Nephron (organoid): ENCODE results near the gene COL4A1.

Experiments used
- H3K27ac Mint-ChIP-seq, 3 experiments: 2 replicates each; pipeline ENCODE4 v1.8.0; 2020; ENCODE audit warnings: mixed read lengths in 3 of 3, mild to moderate bottlenecking in 2 of 3, moderate library complexity in 1 of 3
- H3K27me3 Mint-ChIP-seq: 2 replicates; pipeline ENCODE4 v1.8.0; 2021; ENCODE audit warnings: low read depth, mild to moderate bottlenecking, moderate library complexity, mixed read lengths
- H3K36me3 Mint-ChIP-seq: 2 replicates; pipeline ENCODE4 v1.8.0; 2020; ENCODE audit warnings: low read depth, mixed read lengths
- H3K4me1 Mint-ChIP-seq: 2 replicates; pipeline ENCODE4 v1.8.0; 2020; ENCODE audit warnings: mixed read lengths
- H3K4me3 Mint-ChIP-seq, 3 experiments: 2 replicates each; pipeline ENCODE4 v1.8.0; 2020; ENCODE audit warnings: mild to moderate bottlenecking in 3 of 3, mixed read lengths in 3 of 3, moderate library complexity in 2 of 3
- H3K9me3 Mint-ChIP-seq: 2 replicates; pipeline ENCODE4 v1.8.0; 2020; ENCODE audit warnings: mixed read lengths
- CTCF ChIP-seq, 3 experiments: fragments of 200-600 bp; sonication (generic); IDR thresholded peaks; one replicate each; pipeline ENCODE4 v1.5.0; 2021; ENCODE audit warnings: antibody characterized with exemption in 3 of 3; ENCODE audit not compliant: unreplicated experiment in 3 of 3

COL4A1 gene

GRCh38 chr13:110340812-110341444 is 34.0 kb upstream of the COL4A1 start:
- TF ChIP-seq CTCF (IDR thresholded peaks at IDR 0.05; ENCODE audit: unreplicated experiment in 3 of 3): no peak
- H3K9me3 Mint-ChIP-seq: peaks cover 3% of the 10 kb centered on the region
- peak overlapping the region; percentile 49 to 65 (median 54) for H3K4me3 Mint-ChIP-seq
- H3K36me3 Mint-ChIP-seq: peaks cover 17% of the 10 kb centered on the region
- H3K27ac Mint-ChIP-seq: peak overlapping the region; percentile 94 to 97 (median 95)
- H3K27me3 Mint-ChIP-seq: no peaks in the 10 kb centered on the region
- H3K4me1 Mint-ChIP-seq: peaks cover 56% of the 10 kb centered on the region

- Mint-ChIP-seq H3K9me3 (peaks cover 3% of the 10 kb centered on the region), H3K27me3 (no peaks in the 10 kb centered on the region), H3K4me3 (no peak overlapping the region), H3K27ac (peak overlapping the region; percentile 94 to 97 (median 95)), H3K4me1 (peaks cover 65% of the 10 kb centered on the region), H3K36me3 (peaks cover 23% of the 10 kb centered on the region)
- TF ChIP-seq CTCF (IDR thresholded peaks at IDR 0.05; ENCODE audit: unreplicated experiment in 3 of 3): no peak
Observed at GRCh38 chr13:110339975-110340550, 33.1 kb upstream of the COL4A1 start.

GRCh38 chr13:110339263-110339662 is 32.3 kb upstream of the COL4A1 start:
- peak overlapping the region; percentile 91 to 97 (median 94) for H3K27ac Mint-ChIP-seq
- no peak for TF ChIP-seq CTCF (IDR thresholded peaks at IDR 0.05; ENCODE audit: unreplicated experiment in 3 of 3)
- H3K4me1 Mint-ChIP-seq: peaks cover 73% of the 10 kb centered on the region
- H3K4me3 Mint-ChIP-seq: peak overlapping the region in 1 of 3 experiments; percentile 40
- no peaks in the 10 kb centered on the region for H3K27me3 Mint-ChIP-seq
- H3K36me3 Mint-ChIP-seq: peaks cover 24% of the 10 kb centered on the region
- H3K9me3 Mint-ChIP-seq: no peaks in the 10 kb centered on the region

- H3K4me1 Mint-ChIP-seq: peaks cover 75% of the 10 kb centered on the region
- peak overlapping the region in 2 of 3 experiments; percentile 35 to 40 for H3K4me3 Mint-ChIP-seq
- no peaks in the 10 kb centered on the region for H3K27me3 Mint-ChIP-seq
- no peaks in the 10 kb centered on the region for H3K9me3 Mint-ChIP-seq
- H3K27ac Mint-ChIP-seq: peak overlapping the region; percentile 91 to 97 (median 94)
- peaks cover 20% of the 10 kb centered on the region for H3K36me3 Mint-ChIP-seq
- TF ChIP-seq CTCF (IDR thresholded peaks at IDR 0.05; ENCODE audit: unreplicated experiment in 3 of 3): no peak
Observed at GRCh38 chr13:110338441-110339101, 31.6 kb upstream of the COL4A1 start.

- H3K36me3 Mint-ChIP-seq: peaks cover 26% of the 10 kb centered on the region
- H3K27ac Mint-ChIP-seq: peak overlapping the region; percentile 73 to 97 (median 94)
- no peaks in the 10 kb centered on the region for H3K27me3 Mint-ChIP-seq
- H3K9me3 Mint-ChIP-seq: no peaks in the 10 kb centered on the region
- H3K4me1 Mint-ChIP-seq: peaks cover 81% of the 10 kb centered on the region
- H3K4me3 Mint-ChIP-seq: no peak overlapping the region
- TF ChIP-seq CTCF (IDR thresholded peaks at IDR 0.05; ENCODE audit: unreplicated experiment in 3 of 3): no peak
Observed at GRCh38 chr13:110337247-110337646, 30.3 kb upstream of the COL4A1 start.
